Hematopoietic multipotent progenitor cell treated with erythropoietin and hydrocortisone succinate and interleukin-3 and kit ligand, for 17 days (in vitro differentiated cells): ENCODE measurements around the gene ADGRV1.
A peak's percentile ranks its signal among the peaks of the same experiment; 100 is the strongest.
"Not testable (repeated sequence)": the region's sequence is repeated elsewhere in the genome, so short reads cannot be mapped to it uniquely, and the experiment has no call there.

Experiments used
- DNase-seq: peaks from one replicate; pipeline ENCODE4 v3.0.0-alpha.2; 2015; ENCODE audit warnings: low spot score

The ADGRV1 gene

GRCh38 chr5:90600307-90600706 lies 41.7 kb downstream of the ADGRV1 start:
- not testable (repeated sequence) for DNase-seq

- DNase-seq, result no peak
Observed at GRCh38 chr5:90601468-90601867, 42.9 kb downstream of the ADGRV1 start.

- DNase-seq, result no peak
Observed at GRCh38 chr5:90602681-90603080, 44.1 kb downstream of the ADGRV1 start.

- DNase-seq, result peak; percentile 13
Observed at GRCh38 chr5:90606539-90606938, 47.9 kb downstream of the ADGRV1 start.

- no peak for DNase-seq
Observed at GRCh38 chr5:90612919-90613318, 54.3 kb downstream of the ADGRV1 start.

- no peak for DNase-seq
Observed at GRCh38 chr5:90613459-90613858, 54.9 kb downstream of the ADGRV1 start.

GRCh38 chr5:90613918-90614504 lies 55.4 kb downstream of the ADGRV1 start:
- DNase-seq, result no peak

GRCh38 chr5:90615355-90615754 lies 56.8 kb downstream of the ADGRV1 start:
- no peak for DNase-seq

- no peak for DNase-seq
Observed at GRCh38 chr5:90618071-90618470, 59.5 kb downstream of the ADGRV1 start.

- not testable (repeated sequence) for DNase-seq
Observed at GRCh38 chr5:90619762-90620161, 61.2 kb downstream of the ADGRV1 start.

GRCh38 chr5:90621848-90622247 lies 63.3 kb downstream of the ADGRV1 start:
- no peak for DNase-seq

- no peak for DNase-seq
Observed at GRCh38 chr5:90626493-90626892, 67.9 kb downstream of the ADGRV1 start.

- DNase-seq, result no peak
Observed at GRCh38 chr5:90628492-90628891, 69.9 kb downstream of the ADGRV1 start.

GRCh38 chr5:90632791-90633190 lies 74.2 kb downstream of the ADGRV1 start:
- DNase-seq, result no peak

- no peak for DNase-seq
Observed at GRCh38 chr5:90636948-90637347, 78.4 kb downstream of the ADGRV1 start.

GRCh38 chr5:90637731-90638130 lies 79.1 kb downstream of the ADGRV1 start:
- DNase-seq, result no peak

GRCh38 chr5:90638878-90639277 lies 80.3 kb downstream of the ADGRV1 start:
- DNase-seq, result no peak

GRCh38 chr5:90640484-90641059 lies 82.0 kb downstream of the ADGRV1 start:
- no peak for DNase-seq

GRCh38 chr5:90641528-90641927 lies 82.9 kb downstream of the ADGRV1 start:
- no peak for DNase-seq

- no peak for DNase-seq
Observed at GRCh38 chr5:90642706-90643229, 84.2 kb downstream of the ADGRV1 start.

GRCh38 chr5:90644132-90644531 lies 85.5 kb downstream of the ADGRV1 start:
- peak; percentile 24 for DNase-seq

- peak; percentile 12 for DNase-seq
Observed at GRCh38 chr5:90645024-90645610, 86.5 kb downstream of the ADGRV1 start.

- no peak for DNase-seq
Observed at GRCh38 chr5:90650767-90651166, 92.2 kb downstream of the ADGRV1 start.

- no peak for DNase-seq
Observed at GRCh38 chr5:90654215-90654614, 95.6 kb downstream of the ADGRV1 start.
